HG03521 (cell line): ENCODE measurements around the gene SPON1.
A peak's percentile ranks its signal among the peaks of the same experiment; 100 is the strongest.
"Not testable (repeated sequence)": the region's sequence is repeated elsewhere in the genome, so short reads cannot be mapped to it uniquely, and the experiment has no call there.

ENCODE experiments used
- ATAC-seq: cut with Tn5 transposase; IDR thresholded peaks from one replicate; pipeline ENCODE4 v1.9.1; 2021; ENCODE audit warnings: mild to moderate bottlenecking, moderate library complexity; ENCODE audit not compliant: unreplicated experiment

SPON1 gene

GRCh38 chr11:14261066-14261465 lies 298.5 kb downstream of the SPON1 start:
- ATAC-seq, result no peak

DNA sequence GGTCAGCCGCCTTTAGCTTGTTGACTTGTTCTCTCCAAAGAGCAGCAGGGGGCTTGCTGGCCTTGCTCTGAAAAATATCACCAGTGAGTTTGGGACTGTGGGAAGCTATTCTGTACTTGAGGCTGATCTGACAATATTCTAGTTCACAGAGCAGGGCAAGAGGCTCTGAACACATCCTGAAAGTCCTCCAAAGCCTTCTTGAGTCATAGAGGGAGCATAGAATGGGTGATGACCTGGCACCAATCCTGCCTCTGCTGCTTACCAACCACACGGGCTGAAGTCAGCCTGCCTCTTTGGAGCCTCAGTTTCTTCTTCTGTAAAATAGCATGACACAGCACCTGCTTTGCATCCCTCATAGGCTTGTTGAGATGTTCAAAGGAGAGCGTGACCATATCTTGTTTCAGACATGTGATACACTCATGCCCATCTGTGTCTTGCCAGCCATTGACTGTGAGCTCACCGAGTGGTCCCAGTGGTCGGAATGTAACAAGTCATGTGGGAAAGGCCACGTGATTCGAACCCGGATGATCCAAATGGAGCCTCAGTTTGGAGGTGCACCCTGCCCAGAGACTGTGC lies 299.8 kb downstream of the SPON1 start:
- ATAC-seq, result no peak

DNA sequence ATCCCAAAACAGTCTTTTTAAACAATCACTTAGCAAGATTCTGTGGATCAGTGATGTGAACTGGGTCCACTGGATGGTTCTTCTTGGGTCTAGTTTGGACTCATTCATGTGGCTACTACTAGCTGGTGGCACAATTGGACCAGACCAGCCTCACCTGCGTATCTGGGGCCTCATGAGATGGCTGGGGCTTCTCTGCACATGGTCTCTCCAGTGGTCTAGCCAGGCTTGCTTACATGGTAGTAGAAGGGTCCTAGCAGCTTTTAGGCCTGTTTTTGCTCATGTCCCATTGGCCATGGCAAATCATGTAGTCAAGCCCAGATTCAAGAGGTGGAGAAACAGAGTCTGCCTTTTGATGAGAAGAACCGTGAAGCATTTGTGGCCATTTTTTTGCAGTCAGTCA lies 302.4 kb downstream of the SPON1 start:
- no peak for ATAC-seq

- ATAC-seq, result no peak
Observed at GRCh38 chr11:14266622-14267021, 304.1 kb downstream of the SPON1 start.

- ATAC-seq, result no peak
Observed at GRCh38 chr11:14267861-14268635, 305.5 kb downstream of the SPON1 start.

DNA sequence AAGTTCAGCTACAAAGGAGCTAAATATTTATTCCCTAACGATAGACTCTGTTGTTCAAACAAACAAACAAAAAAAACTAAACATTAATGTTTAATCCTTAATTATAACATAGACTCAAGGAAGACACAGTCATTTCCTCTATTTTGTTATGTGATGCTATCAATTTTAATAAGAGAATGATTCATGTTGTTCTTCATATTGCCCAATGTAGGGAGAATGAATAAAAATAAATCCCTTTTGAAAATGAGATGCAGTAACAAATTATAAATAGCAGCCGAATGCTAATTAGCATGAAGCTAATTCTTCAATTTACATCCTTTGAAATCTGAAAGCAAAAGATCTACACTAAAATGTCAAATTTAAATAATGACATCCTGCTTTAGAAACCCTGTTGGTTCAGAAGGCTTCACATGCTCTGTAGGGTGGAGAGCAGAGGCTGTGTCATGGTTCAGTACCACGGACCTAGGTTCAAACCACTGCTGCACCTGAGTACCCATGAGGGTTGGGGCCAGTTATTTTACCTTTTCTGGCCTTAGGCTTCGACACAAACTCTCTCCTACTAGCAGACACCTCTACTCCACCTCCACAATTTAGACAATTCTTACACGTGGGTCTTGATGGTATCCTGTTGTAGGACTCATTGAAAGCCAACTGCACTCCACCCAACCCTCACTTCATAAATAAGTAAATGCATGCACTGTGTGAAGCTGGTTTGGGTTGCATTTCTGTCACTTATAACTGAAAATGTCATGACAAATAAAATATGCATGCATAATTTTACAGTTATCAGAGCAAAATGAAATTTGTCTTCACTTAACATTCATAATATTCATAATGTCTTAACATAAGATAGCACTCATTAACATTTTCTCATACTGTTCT lies 307.4 kb downstream of the SPON1 start:
- ATAC-seq, result no peak

GRCh38 chr11:14270690-14271542 lies 308.4 kb downstream of the SPON1 start:
- ATAC-seq, result peak; percentile 51

- no peak for ATAC-seq
Observed at GRCh38 chr11:14273895-14274294, 311.4 kb downstream of the SPON1 start.

DNA sequence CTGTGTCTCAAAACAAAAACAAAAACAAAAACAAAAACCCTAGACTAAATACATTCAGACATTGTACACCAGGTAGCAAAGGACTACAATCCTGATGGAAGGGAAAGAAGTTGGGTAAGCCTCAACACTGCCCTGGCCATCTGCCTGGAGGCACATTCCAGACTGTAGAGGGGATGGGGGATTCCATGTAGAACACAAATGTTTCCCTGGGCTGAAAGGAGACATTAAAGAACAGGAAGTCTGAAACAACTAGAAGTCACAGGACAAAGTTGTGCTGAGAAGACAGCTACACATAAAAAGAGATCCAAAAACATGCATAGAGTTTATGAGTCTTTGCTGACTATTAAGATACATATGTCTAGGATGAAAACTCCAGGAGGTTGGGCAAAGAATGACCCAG lies 312.6 kb downstream of the SPON1 start:
- ATAC-seq, result no peak

- not testable (repeated sequence) for ATAC-seq
Observed at GRCh38 chr11:14278869-14279268, 316.3 kb downstream of the SPON1 start.

DNA sequence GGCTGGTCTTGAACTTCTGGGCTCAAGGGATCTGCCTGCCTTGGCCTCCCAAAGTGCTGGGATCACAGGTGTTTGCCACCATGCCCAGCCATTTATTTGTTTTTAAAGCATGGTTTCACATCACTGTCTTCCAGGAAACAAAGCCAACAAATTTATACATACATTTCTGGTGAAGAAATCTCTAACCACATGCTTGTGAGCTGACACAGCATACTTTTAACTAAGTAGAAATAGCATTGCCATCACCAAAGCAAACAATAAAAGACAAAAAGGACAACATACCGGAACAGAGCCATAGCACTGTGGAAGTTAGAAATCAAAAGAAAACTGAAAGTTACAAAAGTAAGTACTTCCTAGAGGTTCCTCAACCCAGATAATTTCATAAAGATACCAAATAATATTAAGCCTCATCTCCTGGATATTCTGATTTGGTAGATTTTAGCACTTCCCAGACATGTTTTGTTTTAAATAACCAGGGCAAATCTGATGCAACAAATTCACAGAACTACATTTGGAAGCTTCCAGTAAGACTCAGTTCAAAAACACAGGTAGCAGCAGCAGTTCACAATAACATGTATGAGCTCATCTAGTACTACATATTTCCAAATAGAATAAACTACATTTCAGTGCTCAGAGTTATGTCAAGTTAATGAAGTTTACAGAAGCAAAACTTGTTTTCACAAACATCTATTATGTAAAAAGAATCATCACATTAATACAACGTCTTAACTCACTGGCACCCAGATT lies 325.8 kb downstream of the SPON1 start:
- ATAC-seq, result no peak

- ATAC-seq, result no peak
Observed at GRCh38 chr11:14290422-14290821, 327.9 kb downstream of the SPON1 start.

GRCh38 chr11:14299921-14300320 lies 337.4 kb downstream of the SPON1 start:
- ATAC-seq, result no peak

GRCh38 chr11:14300661-14301304 lies 338.3 kb downstream of the SPON1 start:
- ATAC-seq, result peak; percentile 87

- ATAC-seq, result no peak
Observed at GRCh38 chr11:14304601-14305000, 342.1 kb downstream of the SPON1 start.

DNA sequence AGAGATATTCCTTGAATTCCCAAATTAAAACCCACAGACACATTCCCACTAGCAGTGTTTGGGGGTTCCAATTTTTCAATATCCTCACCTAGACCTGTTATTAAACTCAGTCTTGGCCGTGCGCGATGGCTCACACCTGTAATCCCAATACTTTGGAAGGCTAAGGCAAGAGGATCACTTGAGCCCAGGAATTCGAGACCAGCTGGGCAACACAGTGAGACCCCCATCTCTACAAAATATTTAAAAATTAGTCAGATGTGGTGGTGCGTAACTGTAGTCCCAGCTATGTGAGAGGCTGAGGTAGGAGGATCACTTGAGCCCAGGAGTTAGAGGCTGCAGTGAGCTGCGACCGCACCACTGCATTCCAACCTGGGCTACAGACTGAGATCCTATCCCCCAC lies 343.1 kb downstream of the SPON1 start:
- ATAC-seq, result no peak

DNA sequence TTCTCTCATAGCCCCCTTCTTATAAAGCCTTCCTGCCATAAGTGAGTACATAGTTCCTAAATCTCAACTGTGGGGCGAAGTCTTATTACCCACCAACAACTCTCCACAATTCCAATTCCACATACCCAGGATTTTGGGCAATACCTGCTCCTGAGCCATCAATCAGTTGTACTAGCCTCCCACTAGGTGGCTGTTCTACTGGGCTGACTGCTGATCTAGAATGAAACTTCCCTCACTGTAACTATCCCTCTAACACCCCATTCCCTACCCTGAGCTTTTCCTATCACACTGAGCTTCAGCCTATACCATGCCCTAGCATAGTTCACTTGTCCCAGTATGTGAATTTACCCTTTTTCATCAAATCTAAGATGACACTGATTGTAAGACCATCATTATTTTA lies 344.0 kb downstream of the SPON1 start:
- no peak for ATAC-seq

DNA sequence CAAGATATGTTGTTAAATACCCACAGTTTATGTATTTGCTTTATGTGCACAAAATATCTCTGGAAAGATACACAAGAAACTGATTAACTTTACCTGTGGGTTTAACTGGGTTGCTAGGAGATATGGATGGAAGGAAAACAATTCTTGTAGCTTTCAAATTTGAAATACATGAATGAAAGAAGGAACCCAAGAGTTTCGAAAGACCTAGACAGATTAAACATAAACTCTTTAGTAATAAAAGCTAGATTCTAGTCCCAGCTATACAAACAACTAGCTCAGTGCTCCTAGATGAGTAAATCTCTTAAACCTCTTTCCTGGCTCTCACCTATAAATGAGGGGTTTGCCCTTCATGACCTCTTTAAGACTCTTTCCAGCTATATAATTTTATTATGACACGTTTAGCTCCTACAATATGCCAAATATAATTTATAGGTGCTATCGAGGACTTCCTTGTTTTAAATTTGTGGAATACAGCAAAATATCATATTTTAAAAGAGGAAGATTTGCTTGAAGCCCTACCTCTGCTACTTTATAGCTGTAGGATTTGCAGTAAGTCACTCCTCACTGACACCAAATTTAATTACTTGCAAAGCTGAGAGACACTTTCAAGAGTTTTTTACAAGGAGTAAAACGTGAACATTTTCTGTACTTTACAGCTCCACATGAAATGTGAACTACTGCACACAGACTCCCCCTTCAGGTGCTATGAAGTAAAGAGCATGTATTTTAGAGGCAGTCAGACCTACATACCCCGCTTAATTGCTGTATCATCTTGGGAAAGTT lies 345.8 kb downstream of the SPON1 start:
- ATAC-seq, result peak; percentile 48

- no peak for ATAC-seq
Observed at GRCh38 chr11:14308897-14309387, 346.4 kb downstream of the SPON1 start.
